LNCAP (cell line): ENCODE data around the gene REELD1.
A peak's percentile ranks its signal among the peaks of the same experiment; 100 is the strongest.

Experiments used
- CTCF ChIP-seq: fragments of 450-650 bp; IDR thresholded peaks from 2 replicates; pipeline ENCODE4 v1.5.1; 2017; ENCODE audit warnings: mild to moderate bottlenecking

REELD1 gene

GRCh38 chr4:146243141-146243882, 29.0 kb downstream of the REELD1 start:
- peak; percentile 55 for TF ChIP-seq CTCF

- TF ChIP-seq CTCF, result no peak
These were observed 29.5 kb downstream of the REELD1 start for GRCh38 chr4:146243883-146244277.

GRCh38 chr4:146244496-146244895, 30.2 kb downstream of the REELD1 start:
- TF ChIP-seq CTCF, result no peak

GRCh38 chr4:146245246-146245645, 30.9 kb downstream of the REELD1 start:
- TF ChIP-seq CTCF, result no peak

- TF ChIP-seq CTCF, result no peak
These were observed 31.5 kb downstream of the REELD1 start for GRCh38 chr4:146245850-146246249.

GRCh38 chr4:146246381-146246780, 32.0 kb downstream of the REELD1 start:
- no peak for TF ChIP-seq CTCF

GRCh38 chr4:146247356-146247755, 33.0 kb downstream of the REELD1 start:
- TF ChIP-seq CTCF, result no peak
